Measurements from ENCODE around the gene DZIP1.
"Not testable (repeated sequence)": the region's sequence is repeated elsewhere in the genome, so short reads cannot be mapped to it uniquely, and the experiment has no call there.

Gene DZIP1, protein sequence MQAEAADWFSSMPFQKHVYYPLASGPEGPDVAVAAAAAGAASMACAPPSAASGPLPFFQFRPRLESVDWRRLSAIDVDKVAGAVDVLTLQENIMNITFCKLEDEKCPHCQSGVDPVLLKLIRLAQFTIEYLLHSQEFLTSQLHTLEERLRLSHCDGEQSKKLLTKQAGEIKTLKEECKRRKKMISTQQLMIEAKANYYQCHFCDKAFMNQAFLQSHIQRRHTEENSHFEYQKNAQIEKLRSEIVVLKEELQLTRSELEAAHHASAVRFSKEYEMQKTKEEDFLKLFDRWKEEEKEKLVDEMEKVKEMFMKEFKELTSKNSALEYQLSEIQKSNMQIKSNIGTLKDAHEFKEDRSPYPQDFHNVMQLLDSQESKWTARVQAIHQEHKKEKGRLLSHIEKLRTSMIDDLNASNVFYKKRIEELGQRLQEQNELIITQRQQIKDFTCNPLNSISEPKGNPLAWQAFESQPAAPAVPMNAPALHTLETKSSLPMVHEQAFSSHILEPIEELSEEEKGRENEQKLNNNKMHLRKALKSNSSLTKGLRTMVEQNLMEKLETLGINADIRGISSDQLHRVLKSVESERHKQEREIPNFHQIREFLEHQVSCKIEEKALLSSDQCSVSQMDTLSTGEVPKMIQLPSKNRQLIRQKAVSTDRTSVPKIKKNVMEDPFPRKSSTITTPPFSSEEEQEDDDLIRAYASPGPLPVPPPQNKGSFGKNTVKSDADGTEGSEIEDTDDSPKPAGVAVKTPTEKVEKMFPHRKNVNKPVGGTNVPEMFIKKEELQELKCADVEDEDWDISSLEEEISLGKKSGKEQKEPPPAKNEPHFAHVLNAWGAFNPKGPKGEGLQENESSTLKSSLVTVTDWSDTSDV

GRCh38 chr13:95644601-95645052 lies at the start of gene DZIP1:
Gene DZIP1 (minus strand): TSS chr13:95644706. CDS start chr13:95642029, 2,677 bp downstream.
- DNase-seq (ENCODE audit: low read depth in 2 of 2): peak; percentile 50 to 60

DNA sequence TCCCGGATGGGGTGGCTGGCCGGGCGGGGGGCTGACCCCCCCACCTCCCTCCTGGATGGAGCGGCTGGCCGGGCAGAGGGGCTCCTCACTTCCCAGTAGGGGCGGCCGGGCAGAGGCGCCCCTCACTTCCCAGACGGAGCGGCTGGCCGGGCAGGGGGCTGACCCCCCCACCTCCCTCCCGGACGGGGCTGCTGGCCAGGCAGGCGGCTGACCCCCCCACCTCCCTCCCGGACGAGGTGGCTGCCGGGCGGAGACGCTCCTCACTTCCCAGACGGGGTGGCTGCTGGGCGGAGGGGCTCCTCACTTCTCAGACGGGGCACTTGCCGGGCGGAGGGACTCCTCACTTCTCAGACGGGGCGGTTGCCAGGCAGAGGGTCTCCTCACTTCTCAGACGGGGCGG lies 46.5 kb upstream of the DZIP1 start:
- DNase-seq (ENCODE audit: low read depth in 2 of 2): not testable (repeated sequence)

GRCh38 chr13:95689582-95689926 lies 45.0 kb upstream of the DZIP1 start:
- no peak for DNase-seq (ENCODE audit: low read depth in 2 of 2)

- DNase-seq (ENCODE audit: low read depth in 2 of 2): not testable (repeated sequence)
Observed at GRCh38 chr13:95684960-95685359, 40.5 kb upstream of the DZIP1 start.

DNA sequence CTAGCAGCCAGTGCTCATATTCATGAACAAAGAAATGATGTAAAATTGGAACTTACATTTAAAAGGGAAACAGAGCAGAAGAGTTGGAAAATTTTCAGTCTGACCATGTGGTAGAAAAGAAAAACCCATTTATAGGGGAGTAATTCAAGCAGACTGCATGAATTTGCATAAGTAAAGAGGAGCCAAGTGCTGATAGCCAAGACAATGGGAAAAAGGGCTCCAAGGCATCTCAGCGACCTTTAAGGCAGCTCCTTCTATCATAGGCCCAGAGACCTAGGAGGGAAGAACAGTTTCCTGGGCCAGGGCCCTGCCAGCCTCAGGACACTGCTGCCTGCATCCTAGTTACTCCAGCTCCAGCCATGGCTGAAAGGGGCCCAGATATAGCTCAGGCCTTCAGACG lies 39.9 kb upstream of the DZIP1 start:
- DNase-seq (ENCODE audit: low read depth in 2 of 2): no peak

DNA sequence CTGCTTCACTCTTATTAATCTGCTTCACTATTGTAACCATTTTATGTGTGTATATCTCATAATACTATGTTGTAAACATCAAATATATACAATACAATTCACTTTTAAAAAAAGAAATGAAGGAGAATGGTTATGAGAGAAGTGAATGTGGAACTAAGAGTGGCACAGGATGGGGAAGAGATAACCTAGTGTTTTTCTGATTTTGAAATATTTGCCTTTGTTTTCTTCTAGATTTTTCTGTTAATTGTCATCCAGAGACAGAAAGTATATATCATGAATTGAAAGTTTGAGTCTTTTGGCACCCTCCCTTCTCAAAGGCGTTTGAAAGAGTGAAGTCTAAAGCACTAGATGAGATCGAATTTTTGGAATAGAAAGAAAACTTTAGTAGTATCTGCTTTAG lies 35.2 kb upstream of the DZIP1 start:
- no peak for DNase-seq (ENCODE audit: low read depth in 2 of 2)

- DNase-seq (ENCODE audit: low read depth in 2 of 2): no peak
Observed at GRCh38 chr13:95678967-95679366, 34.5 kb upstream of the DZIP1 start.

GRCh38 chr13:95677564-95678266 lies 33.2 kb upstream of the DZIP1 start:
- peak in 1 of 2 experiments; percentile 2 for DNase-seq (ENCODE audit: low read depth in 2 of 2)

DNA sequence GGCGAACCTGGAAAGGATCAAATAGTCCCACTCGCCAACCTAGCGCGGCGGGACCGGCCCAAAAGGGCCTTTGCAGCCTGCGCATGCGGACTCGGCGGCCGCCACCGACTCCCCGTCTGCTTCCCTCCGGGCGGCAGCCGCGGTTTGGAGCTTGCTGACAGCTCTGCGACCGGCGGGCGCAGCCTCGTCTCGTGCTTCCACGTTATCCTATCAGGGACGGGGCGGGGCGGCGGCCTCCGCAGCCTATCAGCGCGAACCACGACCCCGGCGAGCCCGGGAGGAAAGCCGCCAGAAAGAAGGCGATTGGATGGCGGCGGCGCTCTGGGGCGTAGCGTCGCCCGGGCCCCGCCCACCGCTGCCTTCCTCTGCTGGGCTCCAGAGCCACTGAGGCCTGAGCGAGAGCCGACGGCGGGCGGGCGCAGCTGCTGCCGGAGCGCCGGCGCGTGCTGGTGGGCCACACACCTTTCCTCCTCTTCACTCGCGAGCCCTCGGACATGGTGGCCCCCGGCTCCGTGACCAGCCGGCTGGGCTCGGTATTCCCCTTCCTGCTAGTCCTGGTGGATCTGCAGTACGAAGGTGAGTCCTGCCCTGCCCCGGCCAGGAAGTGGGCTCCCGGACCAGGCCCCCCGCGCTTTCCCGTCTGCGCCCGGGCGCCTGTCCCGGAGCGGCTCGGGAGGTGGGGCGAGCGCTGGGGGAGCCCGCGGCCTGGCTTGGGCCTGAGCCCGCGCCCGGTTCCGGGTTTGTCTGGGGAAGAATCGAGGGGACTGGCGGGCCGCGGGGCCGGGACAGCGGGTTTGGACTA lies 32.5 kb upstream of the DZIP1 start, which contains the start of gene DNAJC3:
Gene DNAJC3, plus strand, starts transcription at position 378 of the 802 bp plus-strand sequence. Its CDS starts 117 bp downstream, at position 495.
- peak; percentile 95 to 96 for DNase-seq (ENCODE audit: low read depth in 2 of 2)

- DNase-seq (ENCODE audit: low read depth in 2 of 2): no peak
Observed at GRCh38 chr13:95676105-95676761, 31.7 kb upstream of the DZIP1 start.

- no peak for DNase-seq (ENCODE audit: low read depth in 2 of 2)
Observed at GRCh38 chr13:95671597-95671996, 27.1 kb upstream of the DZIP1 start.

DNA sequence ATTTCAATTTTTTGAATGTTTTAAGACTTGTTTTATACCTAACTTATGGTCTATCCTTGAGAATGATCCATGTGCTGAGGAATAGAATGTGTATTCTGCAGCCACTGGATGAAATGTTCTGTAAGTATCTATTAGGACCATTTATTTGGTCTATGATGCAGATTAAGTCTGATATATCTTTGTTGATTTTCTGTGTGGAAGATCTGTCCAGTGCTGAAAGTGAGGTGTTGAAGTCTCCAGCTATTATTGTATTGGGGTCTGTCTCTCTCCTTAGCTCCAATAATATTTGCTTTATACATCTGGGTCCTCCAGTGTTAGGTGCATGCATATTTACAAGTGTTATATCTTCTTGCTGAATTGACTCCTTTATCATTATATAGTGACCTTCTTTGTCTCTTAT lies 22.7 kb upstream of the DZIP1 start:
- DNase-seq (ENCODE audit: low read depth in 2 of 2): not testable (repeated sequence)

DNA sequence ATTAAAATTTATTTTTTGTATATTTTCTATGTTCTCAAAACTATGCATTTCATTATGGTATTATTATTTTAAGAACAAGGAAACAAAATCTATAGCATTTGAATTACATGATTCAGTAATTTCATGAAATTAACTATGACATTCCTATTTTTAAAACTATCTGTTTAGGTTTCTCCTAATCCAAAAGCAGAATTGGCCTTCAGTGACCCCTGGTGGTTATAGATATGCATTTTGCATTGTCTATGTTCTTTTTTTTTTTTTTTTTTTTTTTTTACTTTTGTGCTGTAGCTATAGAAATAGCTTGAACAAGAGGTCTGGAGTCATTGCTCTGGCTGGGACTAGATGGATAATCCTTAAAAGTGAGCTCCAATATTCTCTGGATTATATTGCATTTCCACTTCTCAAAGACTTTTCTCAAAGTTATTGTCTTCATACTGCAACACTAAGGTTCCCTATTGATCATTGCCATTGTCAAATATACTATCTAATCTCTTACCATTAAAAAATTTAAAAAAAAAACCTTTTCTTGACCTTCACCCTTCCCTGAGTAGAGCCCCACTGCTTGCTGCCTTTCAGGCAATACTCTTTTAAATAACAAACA lies 16.6 kb upstream of the DZIP1 start:
- no peak for DNase-seq (ENCODE audit: low read depth in 2 of 2)

GRCh38 chr13:95659500-95659899 lies 15.0 kb upstream of the DZIP1 start:
- no peak for DNase-seq (ENCODE audit: low read depth in 2 of 2)

- no peak for DNase-seq (ENCODE audit: low read depth in 2 of 2)
Observed at GRCh38 chr13:95656386-95657015, 12.0 kb upstream of the DZIP1 start.

DNA sequence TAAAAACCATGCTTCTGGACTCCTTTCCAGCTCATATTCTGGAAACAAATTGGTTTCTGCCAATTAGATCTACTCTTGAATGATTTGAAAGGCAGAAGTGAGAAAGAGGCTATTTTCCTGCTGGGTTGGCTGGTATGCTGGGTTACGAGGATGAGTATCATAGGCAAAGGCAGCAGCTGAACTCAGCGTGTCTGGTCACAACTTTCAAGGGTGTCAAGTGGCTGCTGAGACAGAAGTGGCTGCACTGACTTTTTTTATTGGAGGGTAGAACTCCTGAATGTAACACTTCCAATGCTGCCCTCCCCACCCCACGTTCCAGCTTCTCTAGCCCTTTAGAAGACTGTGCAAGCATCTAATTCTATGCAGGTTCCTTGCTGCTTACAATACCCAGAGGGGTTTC lies 8.3 kb upstream of the DZIP1 start:
- no peak for DNase-seq (ENCODE audit: low read depth in 2 of 2)

DNA sequence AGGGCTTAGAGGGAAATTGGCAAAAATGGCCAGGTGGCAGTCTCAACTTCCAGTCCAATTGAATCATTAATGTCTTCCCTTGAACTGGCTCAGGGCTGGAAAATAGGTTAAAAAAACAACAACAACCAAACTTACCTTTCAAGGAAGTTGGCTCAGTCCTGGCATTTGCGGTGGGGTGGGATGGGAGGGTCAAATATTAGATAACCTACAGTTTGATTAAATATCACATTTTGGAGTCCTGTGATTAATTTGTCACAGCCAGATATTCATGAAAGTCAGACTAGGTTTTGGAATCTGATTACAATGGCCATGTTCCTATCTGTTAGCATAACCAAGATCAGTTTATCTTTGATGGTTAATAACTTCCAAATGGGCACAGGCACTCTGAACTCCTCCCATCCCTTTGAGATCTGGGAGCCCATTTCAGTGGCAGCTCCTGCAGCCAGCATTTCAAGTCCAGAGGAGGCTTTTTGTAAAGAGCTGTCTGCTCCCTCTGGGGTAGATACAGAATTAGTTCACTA lies 7.8 kb upstream of the DZIP1 start:
- no peak for DNase-seq (ENCODE audit: low read depth in 2 of 2)

DNA sequence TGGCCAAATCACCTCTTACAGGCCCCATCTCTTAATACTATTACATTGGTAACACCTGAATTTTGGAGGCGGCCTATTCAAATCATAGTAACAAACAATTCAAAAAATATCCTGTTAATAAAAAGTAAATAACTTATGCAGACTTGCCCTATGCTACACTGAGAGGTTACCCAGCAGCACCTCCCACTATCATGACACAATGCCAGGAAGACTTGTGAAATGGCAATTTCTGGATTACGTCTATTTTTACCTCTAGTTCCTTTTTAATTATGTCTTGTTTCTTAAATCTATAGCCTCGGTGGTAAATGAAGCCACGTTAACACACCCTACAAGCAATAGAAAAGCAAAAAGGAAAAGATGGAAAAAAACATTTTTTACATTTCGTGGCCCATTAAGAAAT lies 6.2 kb upstream of the DZIP1 start:
- DNase-seq (ENCODE audit: low read depth in 2 of 2): no peak

- no peak for DNase-seq (ENCODE audit: low read depth in 2 of 2)
Observed at GRCh38 chr13:95647321-95647720, 2.8 kb upstream of the DZIP1 start.
